ENCODE measurements around the gene USP7. TPM values are rescaled to one million over a fixed set of nuclear protein-coding genes. Genes with fewer than 3 reads are reported as not detected.
"Not testable (repeated sequence)": the region's sequence is repeated elsewhere in the genome, so short reads cannot be mapped to it uniquely, and the experiment has no call there.

Gene USP7
- polyA plus RNA-seq, 3 donors from 2014 or later = 4.4 to 11.9 (median 10.2) TPM

DNA sequence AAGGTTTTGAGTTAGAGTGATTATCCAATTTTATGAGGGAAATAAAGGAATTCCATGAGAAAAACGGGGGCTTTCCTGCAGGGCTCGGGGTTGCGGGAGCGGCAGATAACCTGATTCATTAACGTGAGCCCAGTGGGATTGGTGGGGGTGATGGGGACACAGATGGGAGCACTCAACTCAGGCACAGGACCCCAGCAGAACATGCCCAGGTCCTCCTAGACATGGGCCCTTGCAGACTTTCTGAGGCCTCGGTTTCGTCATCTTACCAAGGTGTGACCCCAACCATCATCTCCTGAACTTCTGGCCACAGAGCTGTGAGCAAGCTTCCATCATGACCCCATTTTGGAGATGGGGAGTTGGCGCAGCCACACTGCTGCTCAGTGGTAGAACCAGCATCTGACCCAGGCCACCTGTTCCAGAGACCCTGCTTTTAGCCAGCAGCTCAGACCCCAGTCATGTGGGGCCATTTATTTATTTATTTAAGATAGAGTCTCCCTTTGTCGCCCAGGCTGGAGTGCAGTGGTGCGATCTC, 117.2 kb downstream of the USP7 start:
- peaks cover 25 to 38% of the 10 kb centered on the region in 2 donors for H3K4me1 Mint-ChIP-seq
- no peaks in the 10 kb centered on the region for H3K9me3 Mint-ChIP-seq
- H3K36me3 Mint-ChIP-seq = peaks cover 0 to 12% (median 0%) of the 10 kb centered on the region in 3 donors
- no peak overlapping the region for H3K27ac Mint-ChIP-seq
- H3K27me3 Mint-ChIP-seq (ENCODE audit: low read depth in 3 of 3) = peaks cover 0 to 2% (median 1%) of the 10 kb centered on the region in 3 donors
- DNase-seq = no peak
- H3K4me3 Mint-ChIP-seq = no peak overlapping the region

DNA sequence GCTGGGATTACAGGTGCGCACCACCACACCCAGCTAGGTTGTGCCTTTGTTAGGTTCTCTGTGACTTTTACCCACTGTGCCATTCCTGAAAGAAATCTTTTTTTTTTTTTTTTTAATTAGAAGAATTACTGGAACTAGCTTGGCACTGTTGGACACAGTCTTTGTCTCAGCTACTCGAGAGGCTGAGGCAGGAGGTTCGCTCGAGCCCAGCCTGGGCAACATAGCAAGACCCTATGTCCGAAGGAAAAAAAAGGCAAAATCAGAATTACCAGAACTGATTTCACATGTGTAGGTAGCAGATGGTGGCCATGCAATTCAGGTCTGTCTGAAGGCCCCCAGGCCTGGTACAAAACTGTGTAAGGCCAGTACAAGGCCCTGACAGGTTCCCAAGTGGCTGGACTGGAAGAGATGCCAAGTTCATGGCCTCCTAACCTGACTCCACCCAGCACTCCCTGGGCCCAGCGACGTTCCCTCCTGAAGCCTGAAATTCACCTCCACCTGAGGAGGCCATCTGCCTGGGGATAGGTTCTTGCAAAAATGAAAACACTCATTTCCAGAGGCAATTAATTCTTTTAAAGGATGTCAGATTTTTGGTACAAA, 117.9 kb downstream of the USP7 start:
- H3K9me3 Mint-ChIP-seq = no peaks in the 10 kb centered on the region
- peak overlapping the region in 3 of 6 donors; percentile 3 to 40 (median 3) for H3K27ac Mint-ChIP-seq
- peaks cover 0 to 2% (median 1%) of the 10 kb centered on the region in 3 donors for H3K27me3 Mint-ChIP-seq (ENCODE audit: low read depth in 3 of 3)
- H3K4me3 Mint-ChIP-seq = no peak overlapping the region
- H3K36me3 Mint-ChIP-seq = peaks cover 0 to 9% (median 0%) of the 10 kb centered on the region in 3 donors
- peaks cover 21 to 31% of the 10 kb centered on the region in 2 donors for H3K4me1 Mint-ChIP-seq
- DNase-seq = no peak

DNA sequence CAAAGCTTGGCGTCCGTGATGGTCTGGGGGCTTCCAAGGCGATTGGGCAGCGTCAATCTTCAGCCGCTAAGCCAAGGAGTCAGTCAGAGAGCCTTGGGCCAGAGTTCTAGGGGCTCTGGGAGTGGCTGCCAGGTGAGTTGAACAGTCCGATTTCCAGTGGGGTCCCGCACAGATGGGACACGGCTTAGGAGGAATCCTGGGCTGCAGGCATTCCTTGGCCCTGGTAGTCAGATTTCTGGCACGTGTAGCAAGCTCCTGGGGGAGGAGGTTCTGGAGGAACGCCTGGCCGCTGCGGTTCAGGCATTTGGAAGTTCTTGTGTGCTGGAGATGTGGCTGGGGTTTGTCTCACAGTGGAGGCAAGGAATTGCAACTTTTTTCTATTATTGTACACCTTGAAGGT, 120.4 kb downstream of the USP7 start:
- not testable (repeated sequence) for H3K36me3 Mint-ChIP-seq; DNase-seq; H3K27me3 Mint-ChIP-seq (ENCODE audit: low read depth in 3 of 3); H3K9me3 Mint-ChIP-seq; H3K4me3 Mint-ChIP-seq
- Mint-ChIP-seq H3K4me1 (peaks cover 12 to 19% of the 10 kb centered on the region in 2 donors), H3K27ac (peak overlapping the region in 1 of 6 donors; percentile 3)

Other genes starting within 250 kb of the USP7 start
- gene TMEM186, start 166.3 kb downstream of the USP7 start, polyA plus RNA-seq = 1 to 10 TPM; 6.1 to 8.3 (median 7.0) TPM
- gene PMM2, start 166.1 kb downstream of the USP7 start, polyA plus RNA-seq = 10 to 100 TPM; 11.2 to 28.9 (median 15.1) TPM
- 10 to 100 TPM; 83.0 to 96.8 (median 92.9) TPM for gene CARHSP1, start 94.9 kb downstream of the USP7 start, polyA plus RNA-seq
- gene LITAFD, start 81.6 kb downstream of the USP7 start, polyA plus RNA-seq = not detected
- 10 to 100 TPM in 1 of 3 donors, 1 to 10 TPM in 2; 4.9 to 20.2 (median 6.1) TPM for gene HAPSTR1, start 127.7 kb upstream of the USP7 start, polyA plus RNA-seq

Measured in immature natural killer cell (primary cell).